ENCODE results near the gene ARHGAP19.

ARHGAP19 gene

GRCh38 chr10:97325754-97326153, 33.3 kb upstream of the ARHGAP19 start:
- H3F3A ChIP-seq (ENCODE audit: insufficient read depth, low read length) = 0 out of 2 replicates have a peak, but pooled peaks cover 5% of the 10 kb centered on the region

GRCh38 chr10:97323501-97323900, 31.1 kb upstream of the ARHGAP19 start:
- Histone ChIP-seq H3F3A (ENCODE audit: insufficient read depth, low read length) (peaks cover 10% of the 10 kb centered on the region; the same call in 1 of the 2 replicates), H2AFZ (ENCODE audit: low read length) (no peak overlapping the region), H3K9me3 (replicated peaks; ENCODE audit: insufficient read depth, low read length) (no peaks in the 10 kb centered on the region), H3K4me2 (ENCODE audit: low read depth, low read length) (no peak overlapping the region), H3K4me3 (ENCODE audit: low read length) (no peak overlapping the region), H3K36me3 (replicated peaks; ENCODE audit: insufficient read depth, low read length) (no peaks in the 10 kb centered on the region), H3K9ac (ENCODE audit: low read length) (no peak overlapping the region), H3K79me2 (ENCODE audit: low read length) (no peaks in the 10 kb centered on the region), H3K27ac (ENCODE audit: low read length) (no peak overlapping the region), H3K4me1 (ENCODE audit: low read length) (0 out of 2 replicates have a peak, but pooled peaks cover 7% of the 10 kb centered on the region), H3K9me2 (replicated peaks; ENCODE audit: insufficient read depth, low read length) (no peaks in the 10 kb centered on the region), H3K27me3 (replicated peaks; ENCODE audit: insufficient read depth, low read length) (no peaks in the 10 kb centered on the region), H4K20me1 (ENCODE audit: insufficient read depth, low read length) (no peaks in the 10 kb centered on the region)
- TF ChIP-seq EZH2phosphoT487 (IDR thresholded peaks at IDR 0.05; ENCODE audit: low read length) (no peak), CTCF (IDR thresholded peaks at IDR 0.05; ENCODE audit: low read length) (no peak), EZH2 (optimal IDR thresholded peaks at IDR 0.05; ENCODE audit: low read depth, low read length) (no peak)
- DNase-seq = no peak

More at GRCh38 chr10:97325754-97326153, 33.3 kb upstream of the ARHGAP19 start:
- Histone ChIP-seq H3K27me3 (replicated peaks; ENCODE audit: insufficient read depth, low read length) (no peaks in the 10 kb centered on the region), H3K79me2 (ENCODE audit: low read length) (no peaks in the 10 kb centered on the region), H3K9ac (ENCODE audit: low read length) (no peak overlapping the region), H3K27ac (ENCODE audit: low read length) (no peak overlapping the region), H3K36me3 (replicated peaks; ENCODE audit: insufficient read depth, low read length) (no peaks in the 10 kb centered on the region), H3K4me2 (ENCODE audit: low read depth, low read length) (no peak overlapping the region), H4K20me1 (ENCODE audit: insufficient read depth, low read length) (no peaks in the 10 kb centered on the region), H3K9me2 (replicated peaks; ENCODE audit: insufficient read depth, low read length) (no peaks in the 10 kb centered on the region), H3K9me3 (replicated peaks; ENCODE audit: insufficient read depth, low read length) (no peaks in the 10 kb centered on the region), H3K4me3 (ENCODE audit: low read length) (no peak overlapping the region), H2AFZ (ENCODE audit: low read length) (no peak overlapping the region), H3K4me1 (ENCODE audit: low read length) (peaks cover 15% of the 10 kb centered on the region; the same call in 1 of the 2 replicates)
- DNase-seq = no peak
- TF ChIP-seq EZH2phosphoT487 (IDR thresholded peaks at IDR 0.05; ENCODE audit: low read length) = no peak
- no peak for TF ChIP-seq CTCF (IDR thresholded peaks at IDR 0.05; ENCODE audit: low read length)
- no peak for TF ChIP-seq EZH2 (optimal IDR thresholded peaks at IDR 0.05; ENCODE audit: low read depth, low read length)

- Histone ChIP-seq H3K4me2 (ENCODE audit: low read depth, low read length) (peak overlapping the region; percentile 98; the same call in 1 of the 2 replicates), H3K9ac (ENCODE audit: low read length) (no peak overlapping the region)
Observed at GRCh38 chr10:97321804-97322190, 29.4 kb upstream of the ARHGAP19 start.

More at GRCh38 chr10:97321804-97322190, 29.4 kb upstream of the ARHGAP19 start:
- no peak overlapping the region for H3K4me3 ChIP-seq (ENCODE audit: low read length)
- 0 out of 2 replicates have a peak, but pooled peaks cover 5% of the 10 kb centered on the region for H3K4me1 ChIP-seq (ENCODE audit: low read length)
- H3K36me3 ChIP-seq (replicated peaks; ENCODE audit: insufficient read depth, low read length) = no peaks in the 10 kb centered on the region
- H3K79me2 ChIP-seq (ENCODE audit: low read length) = no peaks in the 10 kb centered on the region
- peaks cover 9% of the 10 kb centered on the region; the same call in 1 of the 2 replicates for H3F3A ChIP-seq (ENCODE audit: insufficient read depth, low read length)
- H3K9me3 ChIP-seq (replicated peaks; ENCODE audit: insufficient read depth, low read length) = no peaks in the 10 kb centered on the region
- H2AFZ ChIP-seq (ENCODE audit: low read length) = no peak overlapping the region
- DNase-seq = no peak
- no peak overlapping the region for H3K27ac ChIP-seq (ENCODE audit: low read length)
- TF ChIP-seq EZH2 (optimal IDR thresholded peaks at IDR 0.05; ENCODE audit: low read depth, low read length) (no peak), EZH2phosphoT487 (IDR thresholded peaks at IDR 0.05; ENCODE audit: low read length) (no peak), CTCF (IDR thresholded peaks at IDR 0.05; ENCODE audit: low read length) (no peak)
- no peaks in the 10 kb centered on the region for H3K9me2 ChIP-seq (replicated peaks; ENCODE audit: insufficient read depth, low read length)
- no peaks in the 10 kb centered on the region for H3K27me3 ChIP-seq (replicated peaks; ENCODE audit: insufficient read depth, low read length)
- H4K20me1 ChIP-seq (ENCODE audit: insufficient read depth, low read length) = no peaks in the 10 kb centered on the region
